Tibial nerve (tissue), 3 donors: ENCODE data around the gene FLVCR2.

Experiments used
- CTCF ChIP-seq, 5 experiments: fragments of 200-600 bp in 3 of 5; fragments of 450-650 bp in 2 of 5; sonication (generic) in 3 of 5; IDR thresholded peaks; one replicate each; pipeline ENCODE4 v1.5.1; 2016 to 2019; ENCODE audit warnings: antibody characterized with exemption in 5 of 5, mild to moderate bottlenecking in 3 of 5, moderate library complexity in 2 of 5
- POLR2A ChIP-seq, 2 donors: fragments of 450-650 bp; IDR thresholded peaks; one replicate each; pipeline ENCODE4 v1.6.1; 2017; ENCODE audit warnings: antibody characterized with exemption in 2 of 2, mild to moderate bottlenecking in 2 of 2, moderate library complexity in 2 of 2

GRCh38 chr14:75649337-75649736 lies 70.9 kb downstream of the FLVCR2 start:
- TF ChIP-seq CTCF (IDR thresholded peaks at IDR 0.05) = no peak
- TF ChIP-seq POLR2A (IDR thresholded peaks at IDR 0.05) = no peak
